Stromal cell of bone marrow (primary cell): ENCODE data around the gene SGMS2.

Experiments used
- DNase-seq: peaks from one replicate; pipeline ENCODE4 v3.0.0-alpha.2; 2012; ENCODE audit warnings: low read depth

Gene SGMS2

GRCh38 chr4:107824350-107825071 lies at the start of gene SGMS2:
Gene SGMS2, plus strand, starts transcription at chr4:107824932. Its CDS starts 70,622 bp downstream, at chr4:107895554.
- DNase-seq, result peak; percentile 85

GRCh38 chr4:107777890-107778289 lies 46.8 kb upstream of the SGMS2 start:
- DNase-seq, result no peak

DNA sequence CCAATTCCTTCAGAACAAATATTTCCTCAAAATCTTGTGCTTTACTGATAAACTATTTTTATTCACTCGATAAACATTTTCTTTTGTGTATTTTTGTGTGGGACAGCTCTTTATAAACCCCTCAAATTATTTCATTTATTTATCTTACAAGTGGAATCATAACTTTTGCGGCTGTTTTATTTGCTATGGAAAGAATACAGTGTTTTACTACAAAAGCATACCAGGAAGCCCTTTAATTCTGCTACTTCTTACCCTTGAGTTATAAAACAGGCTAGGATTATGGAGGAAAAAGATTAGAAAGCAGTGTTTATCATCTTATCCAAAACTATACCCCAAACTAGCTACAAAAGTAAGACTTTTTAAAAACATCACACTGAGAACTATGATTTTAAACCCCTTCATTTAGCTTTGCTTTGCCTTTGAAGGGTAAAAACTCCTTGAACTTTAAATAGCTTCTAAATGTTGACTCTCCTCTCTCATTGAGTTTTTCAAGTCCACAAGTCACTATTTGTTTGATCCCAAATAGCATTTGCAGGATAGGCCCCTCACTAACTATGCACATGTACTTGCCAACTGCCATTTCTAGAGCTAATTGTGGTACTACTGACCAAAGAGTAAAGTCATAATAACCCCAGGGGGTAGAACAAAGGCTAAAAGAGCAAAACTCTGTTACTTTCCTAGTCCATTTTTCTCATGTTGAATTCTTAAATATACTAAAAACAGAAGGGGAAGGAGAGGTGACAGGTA lies 45.8 kb upstream of the SGMS2 start:
- DNase-seq, result no peak

- no peak for DNase-seq
Measured at GRCh38 chr4:107780665-107781064, 44.1 kb upstream of the SGMS2 start.

- DNase-seq, result no peak
Measured at GRCh38 chr4:107791902-107792301, 32.8 kb upstream of the SGMS2 start.

GRCh38 chr4:107792711-107793110 lies 32.0 kb upstream of the SGMS2 start:
- no peak for DNase-seq

GRCh38 chr4:107793996-107794395 lies 30.7 kb upstream of the SGMS2 start:
- DNase-seq, result no peak

- DNase-seq, result no peak
Measured at GRCh38 chr4:107799669-107800450, 24.9 kb upstream of the SGMS2 start.

- DNase-seq, result no peak
Measured at GRCh38 chr4:107800706-107801105, 24.0 kb upstream of the SGMS2 start.

DNA sequence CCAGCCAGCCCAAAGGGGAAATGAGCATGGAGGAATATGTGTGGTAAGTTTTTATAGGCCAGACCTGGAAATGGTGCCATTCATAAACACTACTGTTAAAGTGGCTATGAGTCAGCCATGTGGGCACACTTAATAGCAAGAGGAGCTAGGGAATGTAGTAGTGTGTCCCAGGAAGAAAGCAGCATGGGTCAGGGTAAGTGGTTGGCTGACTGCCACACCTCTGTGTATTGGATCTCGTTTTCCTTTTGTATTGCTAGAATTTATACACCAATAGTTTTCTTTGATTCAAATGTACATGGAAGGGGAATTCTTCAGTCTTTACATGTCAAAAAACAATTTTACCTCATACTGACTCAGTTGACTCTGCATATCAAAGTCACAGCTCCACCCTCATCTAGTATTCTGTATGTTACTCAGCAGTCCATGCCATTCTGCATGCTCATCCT lies 22.9 kb upstream of the SGMS2 start:
- DNase-seq, result peak; percentile 42

GRCh38 chr4:107804956-107805355 lies 19.8 kb upstream of the SGMS2 start:
- DNase-seq, result no peak

GRCh38 chr4:107806196-107806595 lies 18.5 kb upstream of the SGMS2 start:
- peak; percentile 35 for DNase-seq

DNA sequence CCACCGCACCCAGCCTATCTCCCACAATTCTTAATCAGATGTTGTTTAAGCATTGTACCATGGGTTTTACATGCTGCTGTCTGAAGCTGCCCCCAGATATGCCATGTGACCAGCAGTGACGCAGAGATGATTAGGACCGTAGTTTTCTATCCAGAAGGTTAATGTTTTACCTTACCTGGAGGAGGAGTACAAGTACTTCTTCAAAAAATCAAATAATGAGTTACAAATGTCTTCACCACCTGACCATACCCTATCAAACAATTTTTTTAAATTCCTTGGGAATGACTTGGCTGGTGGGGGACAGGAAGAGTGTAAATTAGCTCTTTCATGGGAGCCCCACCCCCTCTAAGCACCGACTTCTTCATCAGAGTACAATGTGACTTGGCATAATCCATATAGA lies 16.2 kb upstream of the SGMS2 start:
- DNase-seq, result no peak

DNA sequence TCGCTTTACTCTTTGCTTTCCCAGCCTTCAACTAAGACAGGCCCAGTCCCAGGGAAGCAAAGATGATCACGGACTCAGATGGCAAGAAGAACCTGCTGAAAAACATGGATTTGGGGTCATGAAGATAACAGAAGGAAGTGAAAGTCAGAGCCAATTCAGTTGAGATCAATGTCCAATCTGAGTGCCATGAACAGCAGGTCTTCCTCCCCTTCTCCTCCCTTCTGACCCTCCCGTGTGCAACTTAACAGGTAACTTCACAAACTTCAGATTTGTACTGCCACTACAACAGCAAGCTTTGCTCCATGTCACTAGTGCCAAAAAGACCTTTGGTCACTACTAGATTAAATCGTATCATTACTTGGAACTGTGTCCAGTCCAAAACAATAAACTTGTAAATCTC lies 15.5 kb upstream of the SGMS2 start:
- DNase-seq, result no peak

GRCh38 chr4:107814758-107815157 lies 10.0 kb upstream of the SGMS2 start:
- no peak for DNase-seq

- no peak for DNase-seq
Measured at GRCh38 chr4:107815158-107815557, 9.6 kb upstream of the SGMS2 start.

DNA sequence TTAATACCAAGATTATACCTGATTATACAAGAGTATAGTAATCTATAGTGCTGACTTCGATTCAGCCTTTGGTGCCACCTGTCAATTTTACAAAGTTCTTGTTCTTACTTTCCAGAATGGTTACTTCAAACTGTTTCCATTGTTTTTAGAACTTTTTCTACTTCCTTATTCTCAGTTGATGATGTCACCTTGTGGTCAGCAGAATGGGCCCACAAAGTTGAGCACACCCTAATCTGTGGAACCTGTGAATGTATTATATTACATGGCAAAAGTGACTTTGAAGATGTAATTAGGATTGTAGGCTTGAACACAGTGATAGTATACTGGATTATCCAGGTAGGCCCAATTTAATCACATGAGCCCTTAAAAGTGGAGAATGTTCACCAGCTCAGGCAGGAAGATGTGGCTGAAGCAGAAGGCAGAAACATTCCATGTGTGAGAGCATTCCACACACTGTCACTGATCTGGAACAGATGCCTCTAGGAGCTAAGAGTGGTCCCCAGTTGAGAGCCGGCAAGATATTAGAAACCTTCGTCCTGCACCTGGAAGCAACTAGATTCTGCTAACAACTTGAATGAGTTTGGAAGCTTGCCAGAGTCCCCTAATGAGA lies 6.3 kb upstream of the SGMS2 start:
- DNase-seq, result no peak

GRCh38 chr4:107823870-107824349 lies 822 bp upstream of the SGMS2 start:
- no peak for DNase-seq

DNA sequence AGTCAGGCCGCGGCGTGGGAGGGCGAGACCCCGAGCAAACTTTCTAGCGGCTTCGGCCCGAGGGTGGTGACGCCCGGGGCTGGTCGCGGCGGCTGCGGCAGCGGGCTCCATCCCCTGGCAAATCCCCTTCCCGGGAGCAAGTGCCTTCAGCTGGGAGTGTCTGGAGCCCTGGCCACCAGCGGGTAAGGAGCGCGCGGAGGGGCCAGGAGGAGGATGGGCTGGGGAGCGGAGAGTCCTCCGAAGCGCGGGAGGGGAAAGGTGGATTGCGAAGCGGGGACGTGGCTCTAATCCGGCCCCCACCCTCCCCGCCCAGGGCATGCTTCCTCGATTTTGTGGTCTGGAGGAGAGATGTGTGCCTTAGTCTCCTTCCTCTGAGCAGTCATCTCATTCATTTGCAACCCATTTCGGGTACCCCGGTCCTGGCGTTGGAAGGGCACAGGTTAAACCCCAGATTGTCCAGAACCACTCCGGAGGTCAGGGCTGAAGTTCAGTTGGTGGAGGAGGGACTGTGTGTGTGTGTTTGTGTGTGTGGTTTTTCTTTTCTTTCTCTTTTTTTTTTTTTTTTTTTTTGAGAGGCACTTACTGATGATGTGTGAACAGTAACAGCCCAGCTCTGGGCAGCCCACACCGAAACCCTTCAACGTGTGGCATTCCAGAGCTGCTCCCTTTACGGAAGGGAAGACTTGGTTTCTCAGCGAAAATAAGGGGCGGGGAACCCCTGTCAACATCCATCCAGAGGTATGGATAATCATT lies 516 bp downstream of the SGMS2 start:
- no peak for DNase-seq

DNA sequence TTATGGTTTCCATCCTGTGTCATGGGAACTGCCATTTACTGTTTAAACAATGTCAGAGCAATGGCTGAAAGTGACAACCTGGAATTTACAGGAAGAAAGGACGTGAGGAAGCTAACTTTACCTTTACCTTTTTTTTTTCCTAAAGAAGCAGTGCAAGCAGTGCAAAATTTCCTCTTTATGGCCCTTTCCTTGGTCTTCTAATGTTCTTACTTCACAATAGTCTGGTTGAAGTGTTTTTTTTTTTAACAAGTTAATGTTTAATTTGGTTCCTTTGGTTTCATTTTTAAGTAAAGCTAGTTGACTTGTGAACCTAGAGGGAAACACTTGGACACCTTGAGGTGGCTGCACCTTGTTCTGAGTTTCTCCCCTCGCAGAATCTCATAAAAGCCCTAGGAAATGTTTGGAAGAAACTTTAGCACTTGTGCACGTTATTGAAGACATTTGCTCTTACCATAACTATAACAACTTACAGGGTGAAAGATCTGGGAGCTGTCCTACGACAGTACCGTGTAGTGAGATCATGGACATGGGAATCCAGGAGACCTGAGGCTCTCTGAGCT lies 1.8 kb downstream of the SGMS2 start:
- no peak for DNase-seq
